CD4-positive, alpha-beta T cell treated with Interleukin-2 at 100 ng/mL for 4 hours (primary cell): ENCODE measurements around the gene RAP1GAP2.

Experiments
- DNase-seq: peaks from one replicate; pipeline ENCODE4 v3.0.0-alpha.2; 2020; ENCODE audit warnings: low spot score

Gene RAP1GAP2

DNA sequence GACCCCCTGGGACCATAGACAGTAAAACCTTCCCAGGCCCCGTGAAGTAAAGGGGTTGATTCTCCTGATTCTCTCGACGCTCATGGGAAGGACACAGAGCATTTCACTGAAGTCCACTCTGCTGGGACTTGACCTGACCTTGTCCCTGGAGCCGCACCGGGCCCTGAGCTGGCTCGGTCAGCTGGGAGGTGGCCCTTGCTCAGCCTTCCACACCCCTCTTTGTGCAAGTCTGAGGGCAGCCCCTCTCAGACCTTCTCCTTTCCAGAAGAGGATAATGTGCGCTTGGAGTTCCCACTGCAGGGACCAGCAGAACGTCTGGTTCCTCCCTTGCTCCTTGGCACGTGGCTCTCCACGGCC lies 115.5 kb downstream of the RAP1GAP2 start:
- no peak for DNase-seq

DNA sequence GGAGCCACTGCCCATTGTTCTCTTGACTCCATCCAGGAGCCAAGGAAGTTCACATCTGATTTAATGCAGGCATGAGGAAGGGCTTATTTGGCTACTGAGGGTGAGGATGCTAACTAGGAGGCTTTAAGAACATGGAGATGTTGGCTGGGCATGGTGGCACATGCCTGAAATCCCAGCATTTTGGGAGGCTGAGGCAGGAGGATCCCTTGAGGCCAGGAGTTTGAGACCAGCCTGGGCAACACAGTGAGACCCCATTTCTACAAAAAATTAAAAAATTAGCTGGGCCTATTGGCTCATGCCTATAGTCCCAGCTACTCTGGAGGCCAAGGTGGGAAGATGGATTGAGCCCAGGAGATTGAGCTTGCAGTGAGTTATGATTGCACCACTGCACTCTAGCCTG lies 116.5 kb downstream of the RAP1GAP2 start:
- no peak for DNase-seq

DNA sequence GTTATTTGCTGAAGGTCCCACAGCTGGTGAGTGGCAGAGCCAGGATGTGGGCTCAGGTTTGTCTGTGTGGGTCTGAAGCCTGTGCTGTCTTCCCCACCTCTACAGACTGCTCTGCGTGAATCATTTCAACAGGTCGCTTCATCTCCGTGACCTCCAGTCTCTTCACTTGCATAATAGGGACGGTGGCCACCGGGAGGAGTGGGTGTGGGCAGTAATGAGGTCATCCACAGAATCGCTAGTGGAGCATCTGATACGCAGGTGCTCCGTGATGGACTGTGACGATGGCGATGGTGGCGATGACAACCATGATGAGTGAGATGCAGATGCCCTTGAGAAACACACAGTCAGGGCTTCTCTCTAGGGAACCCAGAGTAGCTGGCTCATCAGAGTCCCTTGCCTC lies 120.2 kb downstream of the RAP1GAP2 start:
- no peak for DNase-seq

DNA sequence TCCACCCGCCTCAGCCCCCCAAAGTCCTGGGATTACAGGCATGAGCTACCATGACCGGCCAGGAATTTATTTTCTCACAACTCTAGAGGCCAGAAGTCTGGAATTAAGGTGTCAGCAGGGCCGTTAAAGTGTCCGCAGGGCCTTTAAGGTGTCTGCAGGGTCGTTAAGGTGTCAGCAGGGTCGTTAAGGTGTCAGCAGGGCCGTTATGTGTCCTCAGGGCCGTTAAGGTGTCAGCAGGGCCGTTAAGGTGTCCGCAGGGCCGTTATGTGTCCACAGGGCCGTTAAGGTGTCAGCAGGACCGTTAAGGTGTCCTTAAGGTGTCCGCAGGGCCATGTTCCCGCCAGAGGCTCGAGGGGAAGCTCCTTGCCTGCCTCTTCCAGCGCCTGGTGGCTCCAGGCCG lies 125.2 kb downstream of the RAP1GAP2 start:
- no peak for DNase-seq

DNA sequence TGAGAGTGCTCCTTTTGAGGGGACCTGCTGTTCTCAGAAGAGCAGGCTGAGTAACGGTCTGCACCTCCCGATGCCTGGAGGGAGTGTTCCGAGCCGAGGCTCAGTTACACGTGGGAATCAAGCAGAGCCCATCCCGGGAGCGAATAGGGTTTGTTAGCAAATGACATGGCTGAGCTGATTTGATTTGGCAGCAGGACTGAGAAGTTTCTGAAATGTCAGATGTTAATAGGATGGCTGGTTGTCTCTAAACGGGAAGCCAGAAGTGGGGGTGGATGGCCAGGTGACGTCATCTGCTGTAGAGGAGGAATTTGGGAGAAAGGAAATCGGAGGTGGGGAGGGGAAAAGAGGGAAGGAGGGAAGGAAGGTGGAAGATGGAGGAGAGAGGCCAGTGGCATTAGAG lies 128.0 kb downstream of the RAP1GAP2 start:
- DNase-seq: no peak

DNA sequence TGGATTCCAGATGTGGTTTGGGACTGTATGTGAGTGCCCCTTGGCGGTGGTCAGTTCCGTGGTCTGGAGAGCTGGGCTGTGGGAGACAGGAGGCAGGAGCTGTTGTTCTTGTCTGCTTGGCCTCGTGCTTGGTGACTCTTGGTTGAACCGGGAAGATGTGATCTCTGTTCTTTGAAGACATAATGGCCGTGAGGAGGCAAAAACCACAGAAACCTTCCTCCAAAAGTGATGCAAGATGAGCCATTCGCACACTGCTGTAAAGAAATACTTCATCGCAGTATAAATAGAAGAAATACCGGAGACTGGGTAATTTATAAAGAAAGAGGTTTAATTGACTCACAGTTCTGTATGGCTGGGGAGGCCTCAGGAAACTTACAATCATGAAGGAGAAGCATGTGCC lies 128.8 kb downstream of the RAP1GAP2 start:
- DNase-seq: no peak

DNA sequence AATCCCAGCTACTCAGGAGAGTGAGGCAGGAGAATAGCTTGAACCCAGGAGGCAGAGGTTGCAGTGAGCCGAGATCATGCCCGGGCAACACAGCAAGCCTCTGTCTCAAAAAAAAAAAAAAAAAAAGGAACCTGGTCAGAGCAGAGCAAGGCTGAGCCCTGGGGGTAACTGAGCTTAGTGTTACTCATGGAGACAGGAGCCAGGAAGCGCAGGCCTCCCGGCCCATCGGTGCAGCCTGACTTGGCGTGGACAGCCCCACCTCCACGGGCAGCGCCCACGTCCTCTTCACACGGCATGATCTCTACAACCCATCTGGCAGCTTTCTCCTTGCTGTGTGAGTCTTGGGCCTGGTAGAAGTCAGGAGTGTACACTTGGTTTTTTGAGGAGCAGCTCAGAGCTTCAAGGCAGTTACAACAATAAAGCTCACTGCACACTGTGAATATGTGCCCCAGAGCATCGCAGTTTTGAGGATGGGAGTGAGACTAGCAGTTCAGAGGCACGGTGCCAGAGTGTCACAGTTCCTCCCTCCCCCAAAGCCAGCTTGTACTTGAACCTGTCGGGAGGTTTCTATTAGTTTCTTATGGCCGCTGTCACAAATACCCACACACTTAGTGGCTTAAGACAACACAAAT lies 129.9 kb downstream of the RAP1GAP2 start:
- DNase-seq: no peak

DNA sequence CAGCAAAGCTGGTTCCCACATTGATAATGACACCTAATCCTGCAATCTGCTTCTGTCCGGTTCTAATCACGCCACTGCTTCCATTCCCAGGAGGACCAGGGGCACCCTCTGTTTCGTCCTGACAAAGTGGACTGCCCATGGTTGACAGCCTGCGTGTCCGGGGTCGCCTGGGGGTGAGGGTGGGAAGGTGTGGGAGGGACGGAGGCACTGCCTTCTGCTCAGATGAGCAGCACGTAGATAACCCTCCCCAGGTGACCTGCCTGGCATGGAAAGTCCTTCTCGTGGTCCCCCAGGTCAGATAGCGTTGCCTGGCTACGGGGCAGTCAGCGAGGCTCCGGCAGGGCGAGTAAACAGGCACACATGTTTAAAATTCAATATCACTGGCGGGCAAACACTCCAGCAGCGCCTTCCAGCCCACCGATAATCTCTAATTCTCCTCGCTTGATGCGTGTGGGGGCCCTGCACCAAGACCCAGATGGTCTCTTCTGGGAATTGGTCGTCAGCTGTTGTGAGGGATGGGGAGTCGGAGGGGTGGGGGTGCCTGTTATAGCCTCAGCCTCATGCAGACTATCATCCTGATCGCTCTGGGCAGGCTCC lies 132.2 kb downstream of the RAP1GAP2 start:
- no peak for DNase-seq

DNA sequence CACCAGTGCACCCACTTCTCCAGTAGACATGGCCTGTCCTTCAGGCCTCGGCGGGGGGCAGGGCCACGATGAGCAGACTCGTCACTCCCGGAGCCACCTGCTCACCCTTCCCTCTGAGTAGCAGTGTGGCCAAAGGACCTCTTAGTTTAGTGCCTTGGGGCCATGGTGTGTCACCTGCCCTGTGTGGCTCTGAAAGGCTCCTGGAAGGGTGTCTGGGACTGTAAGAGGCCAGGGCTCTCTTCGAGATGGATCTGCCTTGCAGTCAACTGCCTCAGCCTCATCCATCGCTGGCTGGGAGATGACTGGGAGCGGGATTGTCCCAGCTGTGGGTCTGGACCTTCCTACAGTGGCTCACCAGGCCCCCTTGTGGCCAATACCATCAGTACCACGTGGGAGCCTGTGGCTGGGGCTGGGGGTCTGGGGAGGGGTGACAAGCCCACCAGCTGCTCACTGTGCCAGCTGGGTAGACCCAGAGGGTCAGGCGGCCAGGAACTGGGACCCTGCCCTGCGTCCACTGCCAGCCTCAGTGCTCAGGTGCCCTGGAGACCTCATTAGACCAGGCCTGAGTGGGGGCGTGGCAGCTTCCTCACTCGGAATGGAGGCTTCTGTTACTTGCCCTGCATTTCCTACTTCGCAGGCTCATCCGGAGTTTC lies 133.8 kb downstream of the RAP1GAP2 start:
- DNase-seq: no peak

DNA sequence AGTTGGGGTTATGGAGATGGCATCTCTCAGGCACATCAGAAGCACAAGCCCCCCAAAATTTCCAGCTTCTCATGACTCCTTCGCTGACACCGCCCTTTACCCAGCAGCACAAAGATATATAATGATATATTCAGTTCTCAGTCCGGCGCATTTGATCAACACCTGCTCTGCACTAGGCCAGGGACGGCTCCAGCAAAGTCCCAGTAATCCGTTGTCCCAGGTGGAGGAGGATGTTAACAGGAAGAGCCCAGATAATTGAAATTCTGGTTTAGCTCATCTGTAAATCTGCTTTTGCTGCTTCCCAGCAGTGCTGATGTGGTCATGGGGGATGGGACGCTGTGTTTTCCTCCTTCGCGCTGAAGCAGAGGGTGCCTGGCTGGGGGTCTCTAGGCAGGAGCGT lies 135.6 kb downstream of the RAP1GAP2 start:
- no peak for DNase-seq

DNA sequence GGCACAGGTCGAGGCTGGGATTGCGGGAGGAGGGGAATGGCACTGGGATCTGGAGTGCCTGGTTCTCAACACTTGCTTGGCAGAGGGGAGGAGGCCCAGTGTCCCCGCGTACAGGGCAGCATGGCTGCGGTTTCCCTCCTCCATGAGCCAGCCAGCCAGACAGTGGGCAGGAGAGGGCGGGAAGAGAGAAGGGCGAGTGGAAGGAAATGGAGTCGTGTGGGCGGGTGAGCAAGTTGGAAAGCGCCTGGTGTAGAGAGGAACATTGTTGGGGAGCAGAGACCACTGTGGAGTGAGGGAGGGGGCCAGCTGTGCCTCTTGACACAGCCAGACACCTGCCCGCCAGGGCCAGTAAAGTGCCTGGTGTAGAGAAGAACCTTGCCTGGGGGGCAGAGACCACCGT lies 136.7 kb downstream of the RAP1GAP2 start:
- DNase-seq: no peak

DNA sequence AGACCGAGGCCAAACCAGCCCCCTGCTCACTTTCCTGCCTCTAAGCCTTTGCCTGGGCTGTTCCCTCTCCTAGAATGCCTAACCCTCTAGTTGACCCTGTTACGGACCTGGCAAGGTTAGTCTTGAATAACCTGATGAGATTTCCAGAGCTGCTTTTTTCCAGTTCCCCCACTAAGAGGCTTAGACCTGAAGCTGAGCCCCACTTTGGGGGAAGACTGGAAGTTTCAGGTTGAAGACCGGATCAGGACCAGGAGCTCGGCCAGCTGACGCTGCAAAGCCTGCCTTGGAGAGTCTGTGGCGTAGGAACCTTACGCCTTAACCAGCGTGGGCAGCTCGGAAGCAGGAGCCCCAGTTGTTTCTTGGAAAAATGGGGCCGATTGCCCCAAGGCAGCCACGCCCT lies 137.4 kb downstream of the RAP1GAP2 start:
- DNase-seq: no peak

DNA sequence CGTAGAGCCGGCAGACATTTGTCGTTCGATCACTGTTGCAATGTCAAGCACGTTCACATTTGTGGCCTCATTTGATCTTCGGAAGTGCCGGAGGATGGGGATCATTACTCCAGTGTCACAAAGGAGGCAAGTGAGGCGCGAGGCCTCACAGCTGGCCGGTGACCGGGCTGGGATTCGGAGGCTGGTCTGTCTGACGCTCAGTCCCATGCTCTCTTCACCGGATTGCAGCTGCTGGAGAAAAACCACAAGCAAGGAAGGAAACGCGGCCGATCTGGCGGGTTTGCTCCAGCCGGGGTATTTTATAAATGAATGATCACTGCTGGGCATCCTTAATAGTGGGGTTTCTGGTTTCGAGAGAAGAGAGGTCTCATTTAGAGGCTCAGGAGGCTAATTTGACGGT lies 139.4 kb downstream of the RAP1GAP2 start:
- no peak for DNase-seq

DNA sequence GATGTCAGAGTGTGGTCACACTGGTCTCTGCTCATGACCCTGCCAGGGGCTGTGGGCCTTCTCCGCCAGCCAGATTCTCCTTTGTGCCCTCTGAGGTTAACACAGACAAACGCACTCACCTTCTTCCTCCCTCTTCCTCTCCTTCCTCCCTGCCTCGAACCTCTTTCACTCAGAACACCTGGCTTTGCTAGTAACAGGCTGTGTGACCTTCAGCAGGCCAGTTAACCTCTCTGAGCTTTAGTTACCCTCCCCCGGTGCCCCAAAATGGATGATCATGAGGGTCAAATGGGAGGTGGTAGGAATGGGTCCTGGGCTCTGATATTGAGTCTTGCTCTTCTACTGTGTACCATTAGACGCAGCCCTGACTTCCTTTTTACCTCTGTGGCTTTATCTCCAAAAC lies 140.1 kb downstream of the RAP1GAP2 start:
- no peak for DNase-seq

DNA sequence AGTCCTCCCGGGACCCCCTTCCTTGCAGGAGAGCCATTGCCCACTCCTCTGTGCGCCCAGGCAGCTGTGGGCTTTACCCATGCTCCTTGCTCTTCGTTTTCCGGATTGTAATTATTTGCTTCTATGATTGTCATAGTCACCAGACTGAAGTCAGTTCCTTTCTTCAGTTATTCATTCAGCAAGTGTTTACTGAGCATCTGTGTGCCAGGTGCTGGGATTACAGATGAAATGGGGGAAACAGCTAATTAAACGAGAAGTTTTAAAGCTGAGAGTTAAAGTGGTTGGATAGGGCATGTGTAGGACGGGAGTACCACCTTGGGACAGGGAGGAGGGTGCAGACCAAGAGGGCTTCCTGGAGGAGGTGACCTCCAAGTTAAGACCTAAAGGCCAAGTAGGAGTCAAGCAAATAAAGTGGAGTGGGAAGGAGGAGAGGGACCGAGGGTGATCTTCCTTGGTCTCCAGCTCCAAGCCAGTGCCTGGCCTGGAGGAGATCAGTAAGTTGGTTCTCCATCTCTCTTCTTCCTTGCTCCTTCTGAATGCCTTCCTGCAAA lies 140.6 kb downstream of the RAP1GAP2 start:
- DNase-seq: no peak

DNA sequence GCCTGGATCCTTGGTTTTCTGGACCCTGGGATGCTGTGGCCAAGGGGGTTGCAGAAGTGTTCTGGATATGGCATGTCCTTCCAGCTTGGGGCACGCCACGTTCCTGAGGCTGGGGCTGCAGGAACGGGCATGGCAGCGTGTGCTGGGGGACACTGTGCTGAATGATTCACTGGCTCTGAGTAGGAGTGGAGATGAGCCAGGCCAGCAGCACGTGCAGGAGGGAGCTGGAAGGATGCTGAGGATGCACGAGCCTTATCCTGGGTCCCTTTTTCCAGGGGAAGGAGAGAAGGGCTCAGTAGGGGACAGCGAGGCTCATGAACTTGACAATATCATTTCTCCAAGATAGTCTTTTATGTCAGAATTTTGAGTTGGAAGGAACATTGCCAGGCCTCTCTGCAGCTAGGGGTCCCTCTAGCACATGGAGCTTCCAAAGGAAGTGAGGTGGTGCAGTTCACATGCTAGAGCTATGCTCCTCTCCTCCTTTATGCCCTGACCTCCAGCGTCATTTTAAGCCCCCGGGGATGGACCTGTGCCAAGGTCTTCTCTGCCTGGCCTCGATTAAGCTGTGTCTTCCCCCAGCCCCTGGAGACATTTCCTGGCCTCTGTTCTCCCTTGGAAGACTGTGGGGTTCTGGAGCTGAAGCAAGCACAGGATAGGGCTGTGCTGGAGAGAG lies 141.2 kb downstream of the RAP1GAP2 start:
- no peak for DNase-seq

DNA sequence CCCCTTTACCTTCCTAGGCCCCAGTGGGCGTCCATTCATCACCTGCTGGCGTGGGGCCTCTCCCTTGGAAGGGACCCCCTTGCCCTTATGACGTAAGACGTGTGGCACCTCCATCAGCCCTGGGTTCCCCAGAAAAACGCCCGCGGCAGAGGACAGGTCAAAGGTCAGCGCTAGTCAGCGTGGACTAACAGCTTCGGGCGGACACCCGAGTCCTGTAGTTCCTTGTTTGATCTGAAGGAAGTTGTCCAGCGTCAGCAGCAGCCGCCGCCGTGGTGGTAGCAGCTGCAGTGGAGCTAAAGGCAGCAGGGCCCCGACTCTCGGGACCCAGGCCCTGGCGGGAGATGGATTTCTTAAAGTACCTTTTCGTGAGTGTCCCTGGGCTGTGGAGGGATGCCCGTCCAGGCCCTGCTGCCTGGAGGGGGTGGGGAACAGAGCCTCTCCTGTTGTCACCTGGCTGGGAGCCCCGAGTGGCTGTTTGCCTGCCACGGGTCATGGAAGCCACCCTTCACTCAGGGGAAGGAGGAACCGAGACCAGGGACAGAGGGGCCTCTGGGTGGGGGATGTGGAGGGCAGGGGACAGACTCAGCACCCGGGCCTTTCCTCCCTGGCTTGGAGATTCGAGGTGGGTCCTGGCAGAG lies 143.6 kb downstream of the RAP1GAP2 start:
- no peak for DNase-seq

DNA sequence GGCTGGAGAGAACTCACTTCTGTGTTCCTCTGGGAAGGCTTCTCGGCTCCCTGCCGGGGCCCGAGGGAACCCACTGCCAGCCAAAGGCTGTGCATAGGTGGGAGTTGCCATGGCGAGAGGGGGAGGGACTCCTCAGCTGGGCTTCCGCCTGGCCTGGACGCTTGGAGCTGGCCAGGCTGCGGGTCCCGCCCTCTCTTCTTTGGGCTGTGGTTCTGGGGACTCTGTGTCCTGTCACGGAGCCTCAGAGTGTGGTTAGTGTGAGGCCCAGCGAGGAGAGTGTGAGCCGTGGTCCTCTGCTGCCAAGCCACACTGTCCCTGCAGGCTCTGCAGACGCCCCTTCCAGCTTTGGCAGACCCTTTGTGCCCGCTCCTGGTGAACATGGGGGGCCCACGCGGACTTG lies 144.1 kb downstream of the RAP1GAP2 start:
- no peak for DNase-seq

DNA sequence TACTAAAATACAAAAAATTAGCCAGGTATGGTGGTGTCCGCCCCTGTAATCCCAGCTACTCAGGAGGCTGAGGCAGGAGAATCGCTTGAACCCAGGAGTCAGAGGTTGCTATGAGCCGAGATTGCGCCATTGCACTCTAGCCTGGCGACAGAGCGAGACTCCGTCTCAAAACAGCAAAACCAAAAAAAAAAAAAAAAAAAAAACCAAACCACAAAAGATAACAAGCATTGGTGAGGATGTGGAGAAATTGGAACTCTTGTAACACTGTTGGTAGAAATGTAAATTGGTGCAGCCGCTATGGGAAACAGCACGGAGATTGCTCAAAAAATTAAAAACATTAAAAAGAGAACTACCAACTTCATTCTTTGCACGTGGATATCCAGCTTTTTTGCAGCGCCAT lies 147.7 kb downstream of the RAP1GAP2 start:
- DNase-seq: peak; percentile 4

DNA sequence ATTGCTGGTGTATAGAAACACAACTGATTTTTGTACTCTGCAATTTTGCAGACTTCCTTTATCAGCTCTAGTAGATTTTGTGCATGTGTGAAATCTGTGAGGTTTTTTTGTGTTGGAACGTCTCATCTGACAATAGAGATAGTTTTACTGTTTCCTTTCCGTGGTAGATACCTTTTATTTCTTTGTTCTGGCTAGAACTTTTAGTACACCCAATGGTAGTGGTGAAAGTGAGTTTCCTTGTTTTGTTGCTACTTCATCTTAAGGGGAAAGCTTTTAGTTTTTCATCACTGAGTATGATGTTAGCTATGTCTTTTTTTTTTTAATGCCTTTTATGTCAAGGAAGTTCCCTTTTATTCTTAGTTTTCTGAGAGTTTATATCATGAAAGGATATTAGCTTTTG lies 149.1 kb downstream of the RAP1GAP2 start:
- no peak for DNase-seq

DNA sequence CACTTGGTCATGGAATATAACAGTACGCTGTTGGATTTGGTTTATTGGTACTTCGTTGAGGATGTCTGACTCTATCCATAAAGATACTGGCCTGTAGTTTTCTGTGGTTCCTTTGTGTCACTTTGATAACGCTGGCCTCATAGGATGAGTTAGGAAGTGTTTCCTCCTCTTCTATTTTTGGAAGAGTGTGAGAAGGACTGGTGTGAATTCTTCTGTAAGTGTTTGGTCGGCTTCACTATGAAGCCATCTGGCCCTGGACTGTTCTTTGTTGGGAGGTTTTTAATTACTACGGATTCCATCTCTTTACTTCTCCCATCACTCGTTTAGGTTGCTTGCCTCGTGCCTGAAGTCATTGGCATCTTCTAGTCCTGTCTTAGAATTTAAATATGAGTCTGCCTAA lies 149.9 kb downstream of the RAP1GAP2 start:
- DNase-seq: no peak

DNA sequence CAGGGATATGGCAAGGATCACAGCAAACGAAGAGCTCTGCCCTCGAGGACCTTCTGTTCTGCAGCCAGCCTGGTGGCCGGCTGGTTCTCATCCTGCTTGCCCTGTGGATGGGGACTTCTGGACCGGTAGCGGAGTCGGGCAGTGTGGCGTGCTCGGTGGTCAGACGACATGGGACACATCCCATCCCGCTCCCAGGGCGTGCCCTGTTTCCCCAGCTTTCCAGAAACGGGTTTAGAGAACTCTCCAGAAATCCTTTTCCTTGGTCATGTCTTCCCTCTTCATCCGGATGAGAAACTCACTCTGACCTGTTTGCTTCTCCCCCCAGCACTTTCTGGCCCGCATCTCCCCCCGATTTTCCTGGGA lies 151.3 kb downstream of the RAP1GAP2 start:
- DNase-seq: no peak
